ENCODE measurements around the gene KRTAP2-3. TPM values are rescaled to one million over a fixed set of nuclear protein-coding genes. Genes with fewer than 3 reads are reported as not detected.

KRTAP2-3 gene
- total RNA-seq, 4 donors from 2014 or later, result not detected

DNA sequence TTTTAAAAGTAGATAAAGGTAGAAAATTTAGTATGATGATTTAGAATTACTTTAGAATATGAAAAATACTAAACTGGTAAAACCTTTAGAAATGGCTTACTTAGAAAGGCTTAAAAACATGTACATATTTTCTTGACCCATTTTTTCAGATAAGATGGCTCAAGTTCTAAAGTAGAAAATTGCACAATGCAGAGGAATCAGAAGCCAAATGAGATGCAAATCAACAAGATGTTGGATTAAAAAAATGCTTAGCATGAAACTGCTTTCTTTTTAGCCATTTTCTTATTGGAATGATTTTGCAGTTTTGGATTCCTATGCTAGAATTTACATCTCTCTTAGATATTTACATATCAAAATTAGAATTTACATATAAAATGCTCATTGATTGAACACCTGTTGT lies 49.5 kb downstream of the KRTAP2-3 start:
- no peaks in the 10 kb centered on the region for H3K36me3 ChIP-seq
- H3K27me3 ChIP-seq, result no peaks in the 10 kb centered on the region
- H3K4me3 ChIP-seq, result no peak overlapping the region
- H3K4me1 ChIP-seq, result no peaks in the 10 kb centered on the region
- H3K9me3 ChIP-seq, result no peaks in the 10 kb centered on the region
- no peak overlapping the region for H3K27ac ChIP-seq
- TF ChIP-seq, protein P1, sequence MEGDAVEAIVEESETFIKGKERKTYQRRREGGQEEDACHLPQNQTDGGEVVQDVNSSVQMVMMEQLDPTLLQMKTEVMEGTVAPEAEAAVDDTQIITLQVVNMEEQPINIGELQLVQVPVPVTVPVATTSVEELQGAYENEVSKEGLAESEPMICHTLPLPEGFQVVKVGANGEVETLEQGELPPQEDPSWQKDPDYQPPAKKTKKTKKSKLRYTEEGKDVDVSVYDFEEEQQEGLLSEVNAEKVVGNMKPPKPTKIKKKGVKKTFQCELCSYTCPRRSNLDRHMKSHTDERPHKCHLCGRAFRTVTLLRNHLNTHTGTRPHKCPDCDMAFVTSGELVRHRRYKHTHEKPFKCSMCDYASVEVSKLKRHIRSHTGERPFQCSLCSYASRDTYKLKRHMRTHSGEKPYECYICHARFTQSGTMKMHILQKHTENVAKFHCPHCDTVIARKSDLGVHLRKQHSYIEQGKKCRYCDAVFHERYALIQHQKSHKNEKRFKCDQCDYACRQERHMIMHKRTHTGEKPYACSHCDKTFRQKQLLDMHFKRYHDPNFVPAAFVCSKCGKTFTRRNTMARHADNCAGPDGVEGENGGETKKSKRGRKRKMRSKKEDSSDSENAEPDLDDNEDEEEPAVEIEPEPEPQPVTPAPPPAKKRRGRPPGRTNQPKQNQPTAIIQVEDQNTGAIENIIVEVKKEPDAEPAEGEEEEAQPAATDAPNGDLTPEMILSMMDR (IDR thresholded peaks at IDR 0.05), result no peak
- no peak for TF ChIP-seq POLR2A (IDR thresholded peaks at IDR 0.05)
- DNase-seq, result no peak

DNA sequence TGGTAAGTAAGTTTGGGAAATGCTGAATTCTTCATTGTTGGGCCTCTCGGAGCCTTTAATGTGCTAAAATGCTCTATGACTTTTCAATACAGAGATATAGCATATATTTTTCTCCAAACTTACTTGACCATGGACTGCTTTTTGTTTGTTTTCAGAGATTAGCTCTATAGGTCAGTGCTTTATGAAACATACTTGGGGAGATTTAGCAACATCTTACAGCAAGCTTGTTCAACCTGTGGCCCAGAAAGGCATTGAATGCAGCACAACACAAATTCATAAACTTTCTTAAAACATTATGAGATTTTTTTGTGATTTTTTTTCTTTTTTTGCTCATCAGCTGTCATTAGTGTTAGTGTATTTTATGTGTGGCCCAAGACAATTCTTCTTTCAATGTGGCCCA lies 50.0 kb downstream of the KRTAP2-3 start:
- H3K27ac ChIP-seq, result no peak overlapping the region
- TF ChIP-seq POLR2A (IDR thresholded peaks at IDR 0.05), result no peak
- TF ChIP-seq, protein P1 (IDR thresholded peaks at IDR 0.05), result no peak
- DNase-seq, result no peak
- H3K27me3 ChIP-seq, result no peaks in the 10 kb centered on the region
- no peak overlapping the region for H3K4me3 ChIP-seq
- no peaks in the 10 kb centered on the region for H3K36me3 ChIP-seq
- no peaks in the 10 kb centered on the region for H3K9me3 ChIP-seq
- H3K4me1 ChIP-seq, result no peaks in the 10 kb centered on the region

DNA sequence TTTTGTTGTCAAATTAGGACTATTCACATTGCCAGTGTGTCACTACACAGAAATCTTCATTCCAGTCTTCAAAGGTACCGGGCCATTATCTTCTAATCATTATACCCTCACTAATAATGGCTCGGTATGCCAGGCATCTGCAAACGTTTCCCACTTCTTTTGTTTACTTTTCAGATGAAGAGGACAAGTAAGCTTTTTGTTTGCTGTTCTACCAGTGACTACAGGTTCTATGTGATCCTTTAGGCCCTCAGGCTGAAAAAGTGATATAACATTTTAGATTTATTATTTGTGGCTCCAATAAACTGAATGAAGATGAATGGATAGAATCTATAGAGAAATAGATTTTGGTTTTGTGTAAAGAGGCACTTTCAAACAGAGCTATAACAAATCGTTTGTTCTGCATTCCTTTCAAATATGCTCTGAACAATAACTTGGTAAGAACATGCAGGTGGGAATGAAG lies 50.6 kb downstream of the KRTAP2-3 start:
- H3K9me3 ChIP-seq, result no peaks in the 10 kb centered on the region
- no peaks in the 10 kb centered on the region for H3K4me1 ChIP-seq
- TF ChIP-seq, protein P1 (IDR thresholded peaks at IDR 0.05), result no peak
- no peak for TF ChIP-seq POLR2A (IDR thresholded peaks at IDR 0.05)
- H3K27ac ChIP-seq, result no peak overlapping the region
- no peaks in the 10 kb centered on the region for H3K27me3 ChIP-seq
- H3K36me3 ChIP-seq, result no peaks in the 10 kb centered on the region
- no peak for DNase-seq
- no peak overlapping the region for H3K4me3 ChIP-seq

Other genes with a start within 250 kb of the KRTAP2-3 start
- 10 to 100 TPM in 2 of 4 donors, 1 to 10 TPM in 2; 5.1 to 19.0 (median 8.1) TPM for gene KRT10, start 237.5 kb downstream of the KRTAP2-3 start, total RNA-seq
- 10 to 100 TPM in 1 of 4 donors, 1 to 10 TPM in 2, not detected in 1; 4.9 to 18.2 (median 9.1) TPM for gene KRT12, start 192.9 kb downstream of the KRTAP2-3 start, total RNA-seq
- gene KRT20, start 174.9 kb downstream of the KRTAP2-3 start, total RNA-seq, result 100 to 1,000 TPM; 111 to 978 (median 820) TPM
- gene KRT23, start 122.5 kb downstream of the KRTAP2-3 start, total RNA-seq, result 1 to 10 TPM in 2 of 4 donors, not detected in 2; 1.1 to 2.5 TPM
- gene KRT39, start 93.2 kb downstream of the KRTAP2-3 start, total RNA-seq, result not detected
- 1 to 10 TPM in 1 of 4 donors, under 1 TPM in 2, not detected in 1; 0.88 to 1.0 (median 0.94) TPM for gene KRT40, start 75.8 kb downstream of the KRTAP2-3 start, total RNA-seq
- gene KRTAP3-3, start 66.0 kb downstream of the KRTAP2-3 start, total RNA-seq, result not detected
- gene KRTAP3-2, start 60.2 kb downstream of the KRTAP2-3 start, total RNA-seq, result not detected
- not detected for gene KRTAP3-1, start 51.0 kb downstream of the KRTAP2-3 start, total RNA-seq
- not detected for gene KRTAP1-5, start 32.9 kb downstream of the KRTAP2-3 start, total RNA-seq
- not detected for gene KRTAP1-4, start 29.9 kb downstream of the KRTAP2-3 start, total RNA-seq
- gene KRTAP1-3, start 25.2 kb downstream of the KRTAP2-3 start, total RNA-seq, result not detected
- not detected for gene KRTAP1-1, start 18.7 kb downstream of the KRTAP2-3 start, total RNA-seq
- gene KRTAP2-1, start 12.8 kb downstream of the KRTAP2-3 start, total RNA-seq, result not detected
- gene KRTAP2-2, start 4.9 kb downstream of the KRTAP2-3 start, total RNA-seq, result not detected
- gene KRTAP2-4, start 5.8 kb upstream of the KRTAP2-3 start, total RNA-seq, result not detected
- gene KRTAP4-7, start 24.0 kb upstream of the KRTAP2-3 start, total RNA-seq, result not detected
- gene KRTAP4-8, start 38.0 kb upstream of the KRTAP2-3 start, total RNA-seq, result not detected
- gene KRTAP4-16, start 42.1 kb upstream of the KRTAP2-3 start, total RNA-seq, result not detected
- gene KRTAP4-9, start 45.3 kb upstream of the KRTAP2-3 start, total RNA-seq, result not detected
- gene KRTAP4-11, start 58.3 kb upstream of the KRTAP2-3 start, total RNA-seq, result not detected
- gene KRTAP4-12, start 64.1 kb upstream of the KRTAP2-3 start, total RNA-seq, result not detected
- gene KRTAP4-6, start 80.4 kb upstream of the KRTAP2-3 start, total RNA-seq, result not detected
- not detected for gene KRTAP4-5, start 89.7 kb upstream of the KRTAP2-3 start, total RNA-seq
- not detected for gene KRTAP4-4, start 100.6 kb upstream of the KRTAP2-3 start, total RNA-seq
- not detected for gene KRTAP4-3, start 108.1 kb upstream of the KRTAP2-3 start, total RNA-seq
- not detected for gene KRTAP4-2, start 118.1 kb upstream of the KRTAP2-3 start, total RNA-seq
- gene KRTAP4-1, start 124.8 kb upstream of the KRTAP2-3 start, total RNA-seq, result not detected
- not detected for gene KRTAP9-1, start 129.8 kb upstream of the KRTAP2-3 start, total RNA-seq
- gene KRTAP9-2, start 166.5 kb upstream of the KRTAP2-3 start, total RNA-seq, result not detected
- not detected for gene KRTAP9-3, start 172.3 kb upstream of the KRTAP2-3 start, total RNA-seq
- gene KRTAP9-8, start 177.9 kb upstream of the KRTAP2-3 start, total RNA-seq, result not detected
- not detected for gene KRTAP9-4, start 189.6 kb upstream of the KRTAP2-3 start, total RNA-seq
- not detected for gene KRTAP9-9, start 195.3 kb upstream of the KRTAP2-3 start, total RNA-seq
- not detected for gene KRTAP9-6, start 205.3 kb upstream of the KRTAP2-3 start, total RNA-seq
- gene KRTAP9-7, start 215.6 kb upstream of the KRTAP2-3 start, total RNA-seq, result not detected
- not detected for gene KRTAP29-1, start 242.7 kb upstream of the KRTAP2-3 start, total RNA-seq
- gene KRTAP16-1, start 249.2 kb upstream of the KRTAP2-3 start, total RNA-seq, result not detected